Loucy (cell line): ENCODE measurements around the gene DRAM2.

ENCODE experiments used
- CTCF ChIP-seq: fragments of 200-600 bp; sonication (generic); conservative IDR thresholded peaks from 2 replicates; pipeline ENCODE4 v1.5.1; 2014; ENCODE audit warnings: mild to moderate bottlenecking, antibody characterized with exemption, low read length
- EZH2phosphoT487 ChIP-seq: fragments of 200-600 bp; IDR thresholded peaks from 2 replicates; pipeline ENCODE4 v1.6.1; 2018; ENCODE audit warnings: antibody characterized with exemption, mild to moderate bottlenecking, moderate library complexity, borderline replicate concordance

GRCh38 chr1:111140680-111140967 is 731 bp upstream of the DRAM2 start:
- no peak for TF ChIP-seq CTCF
- TF ChIP-seq EZH2phosphoT487, result no peak
